Ishikawa (cell line): ENCODE results near the gene ELMO1.

Experiments
- CEBPB ChIP-seq: IDR thresholded peaks from 2 replicates; pipeline ENCODE4 v1.6.1; 2012
- CREB1 ChIP-seq: IDR thresholded peaks from 2 replicates; pipeline ENCODE4 v1.6.1; 2012; ENCODE audit warnings: low read depth
- EGR1 ChIP-seq: IDR thresholded peaks from 2 replicates; pipeline ENCODE4 v1.6.1; 2012
- EP300 ChIP-seq: IDR thresholded peaks from 2 replicates; pipeline ENCODE4 v1.6.1; 2012; ENCODE audit warnings: borderline replicate concordance
- FOXM1 ChIP-seq: IDR thresholded peaks from 2 replicates; pipeline ENCODE4 v1.6.1; 2012; ENCODE audit warnings: low read depth, borderline replicate concordance
- NFIC ChIP-seq: IDR thresholded peaks from 2 replicates; pipeline ENCODE4 v1.6.1; 2012
- RAD21 ChIP-seq: IDR thresholded peaks from 2 replicates; pipeline ENCODE4 v1.6.1; 2012; ENCODE audit warnings: low read depth
- TAF1 ChIP-seq: IDR thresholded peaks from 2 replicates; pipeline ENCODE4 v1.6.1; 2012; ENCODE audit warnings: low read depth, mild to moderate bottlenecking
- TCF12 ChIP-seq: IDR thresholded peaks from 2 replicates; pipeline ENCODE4 v1.6.1; 2012; ENCODE audit warnings: low read depth
- TEAD4 ChIP-seq: IDR thresholded peaks from 2 replicates; pipeline ENCODE4 v1.6.1; 2012
- USF1 ChIP-seq: IDR thresholded peaks from 2 replicates; pipeline ENCODE4 v1.6.1; 2012
- YY1 ChIP-seq: IDR thresholded peaks from 2 replicates; pipeline ENCODE4 v1.6.1; 2012; ENCODE audit warnings: low read depth
- ZBTB7A ChIP-seq: IDR thresholded peaks from 2 replicates; pipeline ENCODE4 v1.6.1; 2012; ENCODE audit warnings: low read depth
- TF ChIP-seq, protein P1 (sequence below): IDR thresholded peaks from 2 replicates; pipeline ENCODE4 v1.6.1; 2012; ENCODE audit warnings: low read depth, mild to moderate bottlenecking
- TF ChIP-seq, protein P2 (sequence below): IDR thresholded peaks from 2 replicates; pipeline ENCODE4 v1.6.1; 2012

ELMO1 gene

DNA sequence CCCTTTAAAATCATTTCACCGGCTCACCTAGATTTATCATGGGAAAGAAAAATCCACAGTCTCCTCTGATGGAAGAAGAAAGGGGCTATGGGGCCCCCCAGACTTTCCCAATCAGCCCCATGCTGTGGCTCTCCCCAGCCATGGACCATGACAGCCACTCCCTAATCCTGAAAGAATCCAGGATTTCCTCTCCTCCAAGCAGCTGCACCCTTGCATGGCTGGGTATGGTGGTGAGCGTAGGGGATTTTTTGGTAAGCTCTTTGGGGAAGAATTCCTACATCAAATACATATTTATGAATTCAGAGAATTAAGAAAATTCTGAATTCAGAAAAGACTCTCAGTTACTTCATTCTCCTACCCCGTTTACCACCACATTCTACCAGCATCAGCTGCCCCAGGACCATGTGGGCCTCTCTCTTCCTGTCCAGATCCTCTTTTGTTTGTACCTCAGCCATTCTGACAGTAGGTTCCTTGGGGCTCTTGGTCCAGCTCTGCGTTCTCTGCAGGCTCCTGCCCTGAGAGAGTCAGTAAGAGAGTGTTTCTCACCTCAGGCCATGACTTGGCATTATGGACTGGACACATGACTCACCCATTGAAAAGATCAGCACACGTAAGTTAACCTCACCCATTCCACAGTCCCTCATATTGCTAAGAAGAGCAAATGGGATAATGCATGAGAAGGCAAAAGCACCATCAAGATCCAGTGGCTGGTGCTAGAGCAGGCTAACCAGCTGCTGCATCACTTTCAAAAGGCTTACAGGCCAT is 337.8 kb downstream of the ELMO1 start:
- TF ChIP-seq TEAD4: no peak
- TF ChIP-seq USF1: no peak
- no peak for TF ChIP-seq RAD21
- no peak for TF ChIP-seq TAF1
- TF ChIP-seq EP300: no peak
- no peak for TF ChIP-seq NFIC

DNA sequence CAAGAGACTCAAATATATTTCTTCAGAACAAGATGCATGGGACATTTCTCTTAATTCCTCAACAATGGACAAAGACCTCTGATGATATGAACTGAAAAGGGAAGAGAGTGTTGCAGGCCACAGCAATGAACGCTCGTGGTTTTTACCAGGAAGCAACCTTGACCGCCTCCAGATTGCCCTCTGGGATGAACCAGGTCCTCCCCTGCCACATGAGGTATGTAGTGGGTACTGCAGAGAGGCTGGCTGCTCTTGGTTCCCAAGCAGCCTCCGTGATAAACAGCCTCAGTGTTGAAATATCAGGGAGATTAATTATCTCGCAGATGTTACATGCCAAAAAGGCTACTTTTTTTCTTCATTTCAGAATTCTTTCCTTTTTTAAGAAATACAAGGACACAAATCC is 338.8 kb downstream of the ELMO1 start:
- no peak for TF ChIP-seq CEBPB
- TF ChIP-seq, protein P1, sequence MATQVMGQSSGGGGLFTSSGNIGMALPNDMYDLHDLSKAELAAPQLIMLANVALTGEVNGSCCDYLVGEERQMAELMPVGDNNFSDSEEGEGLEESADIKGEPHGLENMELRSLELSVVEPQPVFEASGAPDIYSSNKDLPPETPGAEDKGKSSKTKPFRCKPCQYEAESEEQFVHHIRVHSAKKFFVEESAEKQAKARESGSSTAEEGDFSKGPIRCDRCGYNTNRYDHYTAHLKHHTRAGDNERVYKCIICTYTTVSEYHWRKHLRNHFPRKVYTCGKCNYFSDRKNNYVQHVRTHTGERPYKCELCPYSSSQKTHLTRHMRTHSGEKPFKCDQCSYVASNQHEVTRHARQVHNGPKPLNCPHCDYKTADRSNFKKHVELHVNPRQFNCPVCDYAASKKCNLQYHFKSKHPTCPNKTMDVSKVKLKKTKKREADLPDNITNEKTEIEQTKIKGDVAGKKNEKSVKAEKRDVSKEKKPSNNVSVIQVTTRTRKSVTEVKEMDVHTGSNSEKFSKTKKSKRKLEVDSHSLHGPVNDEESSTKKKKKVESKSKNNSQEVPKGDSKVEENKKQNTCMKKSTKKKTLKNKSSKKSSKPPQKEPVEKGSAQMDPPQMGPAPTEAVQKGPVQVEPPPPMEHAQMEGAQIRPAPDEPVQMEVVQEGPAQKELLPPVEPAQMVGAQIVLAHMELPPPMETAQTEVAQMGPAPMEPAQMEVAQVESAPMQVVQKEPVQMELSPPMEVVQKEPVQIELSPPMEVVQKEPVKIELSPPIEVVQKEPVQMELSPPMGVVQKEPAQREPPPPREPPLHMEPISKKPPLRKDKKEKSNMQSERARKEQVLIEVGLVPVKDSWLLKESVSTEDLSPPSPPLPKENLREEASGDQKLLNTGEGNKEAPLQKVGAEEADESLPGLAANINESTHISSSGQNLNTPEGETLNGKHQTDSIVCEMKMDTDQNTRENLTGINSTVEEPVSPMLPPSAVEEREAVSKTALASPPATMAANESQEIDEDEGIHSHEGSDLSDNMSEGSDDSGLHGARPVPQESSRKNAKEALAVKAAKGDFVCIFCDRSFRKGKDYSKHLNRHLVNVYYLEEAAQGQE: no peak
- no peak for TF ChIP-seq YY1
- no peak for TF ChIP-seq FOXM1
- TF ChIP-seq, protein P2, sequence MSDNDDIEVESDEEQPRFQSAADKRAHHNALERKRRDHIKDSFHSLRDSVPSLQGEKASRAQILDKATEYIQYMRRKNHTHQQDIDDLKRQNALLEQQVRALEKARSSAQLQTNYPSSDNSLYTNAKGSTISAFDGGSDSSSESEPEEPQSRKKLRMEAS: no peak
- TF ChIP-seq EGR1: no peak
- TF ChIP-seq RAD21: no peak
- no peak for TF ChIP-seq TCF12
- no peak for TF ChIP-seq TEAD4

GRCh38 chr7:37109016-37109683 is 339.5 kb downstream of the ELMO1 start:
- no peak for TF ChIP-seq TAF1
- no peak for TF ChIP-seq YY1
- TF ChIP-seq, protein P2: no peak
- no peak for TF ChIP-seq RAD21
- no peak for TF ChIP-seq ZBTB7A
- no peak for TF ChIP-seq FOXM1
- TF ChIP-seq TCF12: no peak
- no peak for TF ChIP-seq NFIC
- TF ChIP-seq TEAD4: no peak
- TF ChIP-seq EP300: no peak
- TF ChIP-seq USF1: no peak
- no peak for TF ChIP-seq EGR1
- no peak for TF ChIP-seq CREB1
- no peak for TF ChIP-seq CEBPB
- TF ChIP-seq, protein P1: no peak

DNA sequence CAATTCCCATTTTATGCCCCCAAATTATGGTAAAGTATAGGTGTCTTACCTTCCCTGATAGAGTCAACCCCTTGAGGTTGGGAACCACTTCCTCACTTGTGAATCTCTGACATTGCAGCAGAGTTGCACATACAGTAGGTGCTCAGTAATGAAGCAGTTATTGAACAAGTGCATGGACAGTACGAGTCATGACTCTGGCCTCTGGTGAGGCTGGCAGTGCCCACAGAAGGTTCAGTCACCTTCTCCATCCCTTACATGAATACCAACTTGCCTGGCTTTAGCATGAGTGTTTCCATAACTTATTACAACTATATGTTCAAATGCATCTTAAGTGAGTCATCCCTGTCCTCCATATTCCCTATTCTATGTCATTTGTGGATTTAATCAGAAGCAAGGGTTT is 340.0 kb downstream of the ELMO1 start:
- TF ChIP-seq CREB1 (no peak), EP300 (no peak), TEAD4 (no peak), USF1 (no peak), RAD21 (no peak), FOXM1 (no peak), TAF1 (no peak), YY1 (no peak), TCF12 (no peak), NFIC (no peak), EGR1 (no peak), ZBTB7A (no peak), CEBPB (no peak)
- TF ChIP-seq, protein P2: no peak
- TF ChIP-seq, protein P1: no peak
